ENCODE measurements around the gene HIRA. TPM values are rescaled to one million over a fixed set of nuclear protein-coding genes. Genes with fewer than 3 reads are reported as not detected.

Gene HIRA
- total RNA-seq, 2 experiments from 2014 or later = 31.2 to 55.7 TPM

DNA sequence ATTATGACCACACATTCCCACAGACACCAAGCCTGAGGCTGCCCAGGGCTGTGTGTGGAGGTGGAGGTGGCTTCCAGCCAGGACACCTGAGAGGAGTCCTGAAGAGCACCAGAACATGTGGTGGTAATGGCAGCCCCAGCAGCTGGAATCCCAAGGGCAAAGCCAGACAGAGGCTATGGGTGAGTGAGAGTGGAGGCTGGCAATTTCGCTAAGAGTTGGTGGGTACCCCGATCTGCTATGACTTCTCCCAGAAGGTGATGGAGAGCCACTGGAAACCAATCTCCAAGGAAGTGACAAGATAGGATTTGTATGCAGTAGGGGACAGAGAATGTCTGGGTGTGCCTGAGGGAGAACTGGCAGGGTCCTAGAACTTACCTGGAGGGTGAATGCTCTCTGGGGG, 70.7 kb downstream of the HIRA start:
- H3K4me3 ChIP-seq (ENCODE audit: low read depth, low read length, poor library complexity, severe bottlenecking) = no peak overlapping the region
- TF ChIP-seq EZH2phosphoT487 (IDR thresholded peaks at IDR 0.05; ENCODE audit: borderline replicate concordance, low read depth, low read length) = no peak
- TF ChIP-seq, protein P1, sequence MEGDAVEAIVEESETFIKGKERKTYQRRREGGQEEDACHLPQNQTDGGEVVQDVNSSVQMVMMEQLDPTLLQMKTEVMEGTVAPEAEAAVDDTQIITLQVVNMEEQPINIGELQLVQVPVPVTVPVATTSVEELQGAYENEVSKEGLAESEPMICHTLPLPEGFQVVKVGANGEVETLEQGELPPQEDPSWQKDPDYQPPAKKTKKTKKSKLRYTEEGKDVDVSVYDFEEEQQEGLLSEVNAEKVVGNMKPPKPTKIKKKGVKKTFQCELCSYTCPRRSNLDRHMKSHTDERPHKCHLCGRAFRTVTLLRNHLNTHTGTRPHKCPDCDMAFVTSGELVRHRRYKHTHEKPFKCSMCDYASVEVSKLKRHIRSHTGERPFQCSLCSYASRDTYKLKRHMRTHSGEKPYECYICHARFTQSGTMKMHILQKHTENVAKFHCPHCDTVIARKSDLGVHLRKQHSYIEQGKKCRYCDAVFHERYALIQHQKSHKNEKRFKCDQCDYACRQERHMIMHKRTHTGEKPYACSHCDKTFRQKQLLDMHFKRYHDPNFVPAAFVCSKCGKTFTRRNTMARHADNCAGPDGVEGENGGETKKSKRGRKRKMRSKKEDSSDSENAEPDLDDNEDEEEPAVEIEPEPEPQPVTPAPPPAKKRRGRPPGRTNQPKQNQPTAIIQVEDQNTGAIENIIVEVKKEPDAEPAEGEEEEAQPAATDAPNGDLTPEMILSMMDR (conservative IDR thresholded peaks at IDR 0.05; ENCODE audit: low read length) = no peak
- H3K27ac ChIP-seq (ENCODE audit: low read depth, low read length, poor library complexity, severe bottlenecking) = no peak overlapping the region
- no peak overlapping the region for H2AFZ ChIP-seq (ENCODE audit: low read length)
- no peak overlapping the region for H3K4me2 ChIP-seq (ENCODE audit: low read length)
- DNase-seq (ENCODE audit: low spot score) = no peak
- intact Hi-C loops (cut with micrococcal nuclease; ENCODE audit: unreplicated experiment) = loop anchor here (5.0 kb wide), 1 partner anchor 86 kb away; the partner anchor contains the start of gene C22orf39
- no peaks in the 10 kb centered on the region for H3K79me2 ChIP-seq (ENCODE audit: insufficient read depth, low read depth, low read length)
- H4K20me1 ChIP-seq (ENCODE audit: insufficient read depth, low read length) = peaks cover 11% of the 10 kb centered on the region; the same call in 1 of the 2 replicates
- H3K9me3 ChIP-seq (ENCODE audit: low read length) = no peaks in the 10 kb centered on the region
- peaks cover 88% of the 10 kb centered on the region for H3K36me3 ChIP-seq (ENCODE audit: insufficient read depth, low read length)
- peaks cover 18% of the 10 kb centered on the region for H3K4me1 ChIP-seq (ENCODE audit: insufficient read depth, low read length, poor library complexity, severe bottlenecking)
- H3K9me2 ChIP-seq (ENCODE audit: insufficient read depth, low read length) = no peaks in the 10 kb centered on the region
- no TSS peak for BruUV-seq (replicated peaks)
- ChIA-PET CTCF (ENCODE audit: unreplicated experiment) (interaction anchor here (0.9 kb wide), 1 partner anchor 10 kb away, joined by 3 read pairs; no protein-coding TSS in a partner anchor), POLR2A (no interaction called here)

DNA sequence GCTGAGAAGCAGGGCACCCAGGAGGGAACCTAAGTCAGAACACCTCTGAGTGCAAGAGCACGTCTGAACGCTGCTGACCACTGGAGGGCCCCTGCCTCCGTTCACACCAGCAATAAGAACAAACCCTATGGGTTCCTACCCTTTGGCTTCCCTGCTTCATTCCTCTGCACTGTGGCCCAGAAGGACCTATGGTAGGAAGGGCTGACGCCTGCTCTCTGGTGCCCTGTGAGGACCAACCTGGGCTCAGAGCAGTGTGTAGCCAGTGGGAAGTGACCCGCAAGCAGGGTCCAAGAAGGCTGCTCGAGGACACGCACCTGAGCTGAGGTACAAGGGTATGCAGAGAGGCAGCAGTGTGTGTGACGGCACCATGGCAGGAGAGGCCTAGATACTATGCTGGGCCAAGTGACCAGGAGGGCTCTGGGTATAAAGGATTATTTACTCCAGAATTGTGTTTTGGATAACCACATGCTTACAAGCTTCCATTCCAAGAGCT, 71.2 kb downstream of the HIRA start:
- ChIA-PET CTCF (ENCODE audit: unreplicated experiment) (no interaction called here), POLR2A (no interaction called here)
- Histone ChIP-seq H3K27ac (ENCODE audit: low read depth, low read length, poor library complexity, severe bottlenecking) (no peak overlapping the region), H3K4me1 (ENCODE audit: insufficient read depth, low read length, poor library complexity, severe bottlenecking) (peaks cover 18% of the 10 kb centered on the region), H3K79me2 (ENCODE audit: insufficient read depth, low read depth, low read length) (no peaks in the 10 kb centered on the region), H3K36me3 (ENCODE audit: insufficient read depth, low read length) (peaks cover 89% of the 10 kb centered on the region), H3K4me3 (ENCODE audit: low read depth, low read length, poor library complexity, severe bottlenecking) (no peak overlapping the region), H3K4me2 (ENCODE audit: low read length) (no peak overlapping the region), H3K9me3 (ENCODE audit: low read length) (no peaks in the 10 kb centered on the region), H4K20me1 (ENCODE audit: insufficient read depth, low read length) (peaks cover 11% of the 10 kb centered on the region; the same call in 1 of the 2 replicates), H2AFZ (ENCODE audit: low read length) (no peak overlapping the region), H3K9me2 (ENCODE audit: insufficient read depth, low read length) (no peaks in the 10 kb centered on the region)
- TF ChIP-seq EZH2phosphoT487 (IDR thresholded peaks at IDR 0.05; ENCODE audit: borderline replicate concordance, low read depth, low read length) = no peak
- TF ChIP-seq, protein P1 (conservative IDR thresholded peaks at IDR 0.05; ENCODE audit: low read length) = no peak
- intact Hi-C loops (cut with micrococcal nuclease; ENCODE audit: unreplicated experiment) = loop anchor here (5.0 kb wide), 1 partner anchor 87 kb away; the partner anchor contains the start of gene C22orf39
- no TSS peak for BruUV-seq (replicated peaks)
- DNase-seq (ENCODE audit: low spot score) = no peak

DNA sequence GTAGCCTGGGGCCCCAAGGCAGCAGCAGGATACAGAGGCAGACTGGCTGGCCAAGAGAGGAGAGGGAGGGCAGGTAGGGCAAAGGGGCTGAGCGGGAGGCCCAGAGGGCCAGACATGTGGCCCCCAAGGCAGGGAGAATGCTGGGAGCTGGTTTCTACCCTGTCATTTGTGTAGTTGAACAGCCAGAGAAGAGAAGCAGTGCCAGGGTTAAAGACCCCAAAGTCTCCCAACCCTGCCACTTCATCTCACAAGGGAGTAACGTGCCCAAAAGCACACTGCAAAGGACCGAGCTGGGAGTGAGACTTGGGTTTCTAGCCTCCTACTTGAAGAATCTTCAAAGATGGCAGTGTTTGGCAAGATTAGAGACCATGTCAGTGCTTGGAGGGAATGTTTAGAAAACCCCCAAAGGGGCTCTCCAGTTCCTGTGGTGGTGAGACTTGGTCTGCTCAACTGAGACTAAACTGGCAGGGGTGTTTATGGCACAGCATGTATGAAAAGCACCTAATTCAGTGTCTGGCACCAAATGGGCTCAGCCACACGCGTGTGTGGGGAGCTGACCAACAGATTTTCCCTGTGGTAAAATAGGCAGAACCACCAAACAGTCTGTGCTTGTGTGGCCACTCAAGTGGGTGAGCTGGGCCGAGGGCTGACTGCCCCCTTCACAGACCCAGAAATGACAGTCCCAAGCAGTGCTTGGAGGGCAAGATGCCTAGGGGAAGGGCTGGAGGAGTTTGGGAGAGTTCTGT, 71.8 kb downstream of the HIRA start:
- Histone ChIP-seq H3K27ac (ENCODE audit: low read depth, low read length, poor library complexity, severe bottlenecking) (no peak overlapping the region), H3K4me1 (ENCODE audit: insufficient read depth, low read length, poor library complexity, severe bottlenecking) (peaks cover 18% of the 10 kb centered on the region), H3K9me3 (ENCODE audit: low read length) (no peaks in the 10 kb centered on the region), H4K20me1 (ENCODE audit: insufficient read depth, low read length) (peaks cover 11% of the 10 kb centered on the region; the same call in 1 of the 2 replicates), H3K9me2 (ENCODE audit: insufficient read depth, low read length) (no peaks in the 10 kb centered on the region), H2AFZ (ENCODE audit: low read length) (no peak overlapping the region), H3K4me2 (ENCODE audit: low read length) (no peak overlapping the region), H3K79me2 (ENCODE audit: insufficient read depth, low read depth, low read length) (no peaks in the 10 kb centered on the region), H3K36me3 (ENCODE audit: insufficient read depth, low read length) (peaks cover 89% of the 10 kb centered on the region), H3K4me3 (ENCODE audit: low read depth, low read length, poor library complexity, severe bottlenecking) (no peak overlapping the region)
- TF ChIP-seq, protein P1 (conservative IDR thresholded peaks at IDR 0.05; ENCODE audit: low read length) = no peak
- no peak for TF ChIP-seq EZH2phosphoT487 (IDR thresholded peaks at IDR 0.05; ENCODE audit: borderline replicate concordance, low read depth, low read length)
- ChIA-PET CTCF (ENCODE audit: unreplicated experiment) (no interaction called here), POLR2A (no interaction called here)
- DNase-seq (ENCODE audit: low spot score) = no peak
- intact Hi-C loops (cut with micrococcal nuclease; ENCODE audit: unreplicated experiment) = loop anchor here (5.0 kb wide), 1 partner anchor 88 kb away; the partner anchor contains the start of gene C22orf39
- BruUV-seq (replicated peaks) = no TSS peak

All from OCI-LY7 (cell line).